Endometrium (tissue), 2 donors: ENCODE results near the gene PLEKHB1.

Source experiments
- FAIRE-seq: peaks from 2 replicates; lab custom pipeline; 2012; peaks lifted over from hg19 to GRCh38; lab: Jason Lieb, UNC
- donor health status: control.
- donor health status: control.

Gene PLEKHB1

GRCh38 chr11:73680687-73681086 is 34.3 kb downstream of the PLEKHB1 start:
- no peak for FAIRE-seq

- no peak for FAIRE-seq
These were observed 47.6 kb downstream of the PLEKHB1 start for GRCh38 chr11:73693899-73694525.

DNA sequence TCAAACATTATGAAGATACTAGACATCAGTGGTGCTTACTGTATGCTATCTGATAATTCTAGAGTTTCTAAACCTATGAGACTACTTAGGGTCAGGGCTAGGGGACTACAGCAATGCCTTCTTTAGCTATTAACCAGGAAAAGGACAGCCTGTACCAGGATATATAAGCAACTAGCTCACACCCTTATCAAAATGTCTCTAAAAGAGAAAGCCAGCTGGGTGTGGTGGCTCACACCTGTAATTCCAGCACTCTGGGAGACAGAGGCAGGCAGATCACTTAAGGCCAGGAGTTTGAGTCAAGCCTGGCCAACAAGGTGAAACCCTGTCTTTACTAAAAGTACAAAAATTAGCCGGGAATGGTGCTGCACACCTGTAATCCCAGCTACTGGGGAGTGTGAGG is 58.7 kb downstream of the PLEKHB1 start:
- no peak for FAIRE-seq

DNA sequence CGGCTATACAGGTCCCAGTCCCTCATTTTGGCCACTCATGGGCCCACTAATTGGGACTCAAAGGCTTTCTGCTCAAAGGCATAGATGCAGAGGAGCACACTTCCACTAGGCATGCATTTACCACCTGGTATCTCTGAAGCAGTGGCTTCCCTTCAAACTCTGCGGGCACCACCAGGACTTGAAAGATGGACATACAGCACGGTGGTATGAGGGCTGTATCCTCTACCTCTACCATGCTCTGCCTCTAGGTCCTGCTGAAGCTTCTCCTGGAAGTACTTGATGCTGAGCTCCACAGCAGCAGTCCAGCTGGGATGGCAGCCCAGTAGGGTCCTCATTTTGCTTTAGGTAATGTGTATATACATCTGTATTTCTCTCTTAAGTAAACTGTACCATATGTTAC is 64.6 kb downstream of the PLEKHB1 start:
- no peak for FAIRE-seq
